GM04504 (cell line): ENCODE data around the gene TELO2.

Source experiments
- DNase-seq: peaks from one replicate; pipeline ENCODE4 v3.0.0-alpha.2; 2012; ENCODE audit warnings: low read depth

TELO2 gene

GRCh38 chr16:1519831-1520230 lies 26.7 kb downstream of the TELO2 start:
- no peak for DNase-seq

- DNase-seq, result no peak
These were observed 27.3 kb downstream of the TELO2 start for GRCh38 chr16:1520461-1520860.

GRCh38 chr16:1523581-1524245 lies 30.6 kb downstream of the TELO2 start:
- DNase-seq, result no peak

DNA sequence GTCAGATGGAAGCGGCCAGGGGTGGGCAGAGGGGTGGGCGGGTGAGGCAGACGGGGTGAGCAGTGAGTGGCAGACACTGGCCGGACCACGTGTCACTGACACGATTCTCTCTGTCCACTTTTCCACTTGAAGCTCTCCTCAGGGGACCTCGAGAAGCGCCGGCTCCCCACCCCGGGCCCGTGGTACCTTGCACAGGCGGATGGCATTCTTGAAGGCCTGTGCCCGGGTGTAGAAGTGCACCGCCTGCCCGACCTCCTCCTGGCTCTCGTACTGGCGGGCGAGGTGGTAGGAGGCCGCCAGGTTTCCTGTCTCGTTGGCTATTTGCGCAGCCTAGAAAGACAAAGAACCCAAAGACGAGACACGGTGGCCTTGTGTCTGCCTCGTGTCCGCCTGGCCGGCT lies 31.2 kb downstream of the TELO2 start:
- DNase-seq, result no peak

DNA sequence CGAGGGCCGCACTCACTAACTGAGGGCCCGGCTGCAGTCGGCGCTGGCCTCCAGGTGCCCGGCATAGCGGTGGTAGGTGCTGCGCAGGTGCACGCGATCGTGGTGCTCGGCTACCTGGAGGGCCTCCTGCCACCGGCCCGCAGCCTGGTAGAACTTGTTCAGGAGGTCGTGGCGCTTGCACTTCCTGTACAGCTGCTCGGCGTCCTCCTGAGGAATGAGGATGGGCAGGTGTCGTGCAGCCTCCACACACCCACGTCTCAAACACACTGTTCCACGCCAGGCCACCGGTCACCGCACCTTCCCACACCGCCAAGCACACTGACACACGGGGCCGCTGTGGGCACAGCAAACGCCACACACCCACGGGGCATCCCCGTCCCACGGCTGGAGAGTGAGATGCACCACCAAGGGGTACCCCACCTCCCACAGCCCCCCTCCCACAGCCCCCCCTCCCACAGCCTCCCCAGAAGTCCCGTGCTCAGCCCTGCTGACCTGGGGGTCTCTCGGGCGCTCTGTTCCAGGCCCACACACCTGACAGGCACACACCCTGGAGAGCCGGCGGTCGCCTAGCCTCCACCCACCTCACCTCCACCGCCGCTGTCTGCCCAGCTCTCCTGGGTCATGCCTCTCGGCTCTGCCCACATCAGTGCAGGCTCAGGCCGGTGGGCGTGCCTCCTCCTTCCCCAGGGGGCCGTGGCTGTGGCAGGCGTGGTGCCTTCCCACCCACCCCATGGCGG lies 32.9 kb downstream of the TELO2 start:
- DNase-seq, result no peak

- no peak for DNase-seq
These were observed 33.7 kb downstream of the TELO2 start for GRCh38 chr16:1526608-1527555.

GRCh38 chr16:1527836-1528811 lies 35.0 kb downstream of the TELO2 start:
- no peak for DNase-seq

DNA sequence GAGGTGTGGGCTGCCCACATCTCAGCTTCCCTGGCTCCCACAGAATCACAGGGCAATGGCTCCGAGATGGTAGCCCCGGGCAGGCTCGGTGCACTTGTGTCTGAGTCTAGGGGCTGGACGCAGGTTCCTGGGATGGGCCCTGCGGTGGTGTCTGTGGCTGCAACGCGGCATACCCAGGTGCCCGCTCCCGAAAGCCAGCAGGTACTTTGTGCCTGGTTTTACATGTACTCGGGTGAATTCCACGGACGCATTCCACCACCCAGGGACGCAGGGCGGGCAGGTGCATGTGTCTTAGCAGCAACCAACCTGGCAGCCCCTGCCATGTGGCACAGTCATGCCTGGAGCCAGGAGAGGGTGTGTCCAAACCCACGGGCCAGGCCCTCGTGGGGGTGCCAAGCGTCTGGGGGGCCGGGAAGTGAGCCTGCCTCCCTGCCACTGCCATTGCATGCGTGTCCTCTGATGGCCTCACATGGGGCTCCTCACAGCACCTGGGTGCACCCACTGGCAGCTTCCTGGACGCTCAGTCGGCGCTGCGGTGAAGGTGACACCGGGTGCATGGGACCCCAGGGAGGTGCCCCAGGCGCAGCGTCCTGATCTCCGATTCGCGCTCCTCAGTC lies 35.9 kb downstream of the TELO2 start:
- no peak for DNase-seq

DNA sequence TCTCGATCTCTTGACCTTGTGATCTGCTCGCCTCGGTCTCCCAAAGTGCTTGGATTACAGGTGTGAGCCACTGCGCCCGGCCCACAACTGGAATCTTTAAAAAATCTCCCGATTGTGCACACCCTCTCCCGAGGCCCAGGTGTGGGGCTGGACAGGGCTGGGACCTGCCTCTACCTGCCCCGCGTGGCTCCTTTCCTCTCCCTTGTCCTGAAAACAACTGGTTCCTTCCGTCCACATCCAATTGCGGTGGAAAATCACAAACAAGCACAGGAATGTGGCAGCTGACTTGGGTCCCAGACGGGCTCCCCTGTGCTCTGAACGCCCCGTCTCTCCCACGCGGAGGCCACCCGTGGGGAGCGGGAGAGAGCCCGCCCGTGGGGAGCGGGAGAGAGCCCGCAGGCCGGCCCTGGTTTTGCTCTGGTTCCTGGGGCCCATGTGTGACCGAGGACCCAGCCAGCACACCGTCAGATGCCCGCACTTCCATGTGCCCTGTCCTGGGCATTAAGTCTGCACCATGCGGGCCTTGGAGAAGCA lies 37.3 kb downstream of the TELO2 start:
- DNase-seq, result no peak

- DNase-seq, result peak; percentile 89
These were observed 37.9 kb downstream of the TELO2 start for GRCh38 chr16:1530883-1531637.

DNA sequence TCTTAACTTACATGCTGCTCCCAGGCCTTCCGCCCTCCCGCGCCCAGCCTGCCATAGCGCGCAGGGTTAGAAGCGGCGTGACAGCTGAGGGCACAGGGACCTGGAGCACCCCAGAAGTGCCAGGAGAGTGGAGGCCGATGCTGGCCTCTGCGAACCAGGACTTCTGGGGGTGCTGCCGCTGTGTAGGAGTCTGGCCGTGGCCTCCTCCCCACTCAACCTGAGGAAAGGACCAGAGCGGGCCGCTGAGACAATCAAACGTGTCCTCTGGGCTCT lies 38.4 kb downstream of the TELO2 start:
- no peak for DNase-seq

DNA sequence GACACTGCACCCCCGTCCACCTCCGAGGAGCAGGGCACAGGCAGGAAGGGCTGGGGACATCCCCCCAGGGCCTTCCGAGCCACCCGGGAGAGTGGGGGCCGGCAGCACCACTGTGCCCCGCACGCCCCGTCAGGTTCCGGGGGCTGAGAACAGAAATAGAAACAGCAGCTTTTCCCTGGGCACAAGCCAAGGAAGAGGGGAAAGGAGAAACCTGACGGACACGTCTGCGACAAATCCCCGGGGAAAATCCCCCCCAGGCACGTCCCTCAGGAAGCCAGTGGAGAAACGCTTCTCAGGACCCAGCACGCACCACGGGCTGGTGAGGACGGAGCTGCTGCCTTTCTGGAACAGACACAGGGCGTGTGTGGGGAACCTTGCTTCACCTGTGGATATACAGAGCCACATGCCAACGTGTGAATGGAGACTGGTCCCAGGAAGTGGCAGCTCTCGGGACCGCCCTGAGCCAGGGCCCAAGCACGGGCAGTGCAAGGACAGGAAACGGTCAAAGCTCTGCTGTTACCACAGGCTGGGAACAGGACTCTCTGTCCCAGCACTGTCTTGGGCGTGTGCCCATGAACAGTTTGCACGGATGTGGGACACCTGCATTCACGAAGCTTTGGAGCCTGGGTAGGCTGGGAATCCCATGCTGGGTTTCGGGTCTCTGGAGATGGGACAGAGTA lies 39.1 kb downstream of the TELO2 start:
- peak; percentile 41 for DNase-seq

- DNase-seq, result no peak
These were observed 39.6 kb downstream of the TELO2 start for GRCh38 chr16:1532771-1533170.

- peak; percentile 76 for DNase-seq
These were observed 40.3 kb downstream of the TELO2 start, which contains the start of gene TMEM204 for GRCh38 chr16:1533443-1533951. Gene TMEM204, plus strand, starts transcription at chr16:1533666. Its CDS starts 610 bp downstream, at chr16:1534276.

- DNase-seq, result peak; percentile 11
These were observed 41.2 kb downstream of the TELO2 start for GRCh38 chr16:1534021-1535020.

DNA sequence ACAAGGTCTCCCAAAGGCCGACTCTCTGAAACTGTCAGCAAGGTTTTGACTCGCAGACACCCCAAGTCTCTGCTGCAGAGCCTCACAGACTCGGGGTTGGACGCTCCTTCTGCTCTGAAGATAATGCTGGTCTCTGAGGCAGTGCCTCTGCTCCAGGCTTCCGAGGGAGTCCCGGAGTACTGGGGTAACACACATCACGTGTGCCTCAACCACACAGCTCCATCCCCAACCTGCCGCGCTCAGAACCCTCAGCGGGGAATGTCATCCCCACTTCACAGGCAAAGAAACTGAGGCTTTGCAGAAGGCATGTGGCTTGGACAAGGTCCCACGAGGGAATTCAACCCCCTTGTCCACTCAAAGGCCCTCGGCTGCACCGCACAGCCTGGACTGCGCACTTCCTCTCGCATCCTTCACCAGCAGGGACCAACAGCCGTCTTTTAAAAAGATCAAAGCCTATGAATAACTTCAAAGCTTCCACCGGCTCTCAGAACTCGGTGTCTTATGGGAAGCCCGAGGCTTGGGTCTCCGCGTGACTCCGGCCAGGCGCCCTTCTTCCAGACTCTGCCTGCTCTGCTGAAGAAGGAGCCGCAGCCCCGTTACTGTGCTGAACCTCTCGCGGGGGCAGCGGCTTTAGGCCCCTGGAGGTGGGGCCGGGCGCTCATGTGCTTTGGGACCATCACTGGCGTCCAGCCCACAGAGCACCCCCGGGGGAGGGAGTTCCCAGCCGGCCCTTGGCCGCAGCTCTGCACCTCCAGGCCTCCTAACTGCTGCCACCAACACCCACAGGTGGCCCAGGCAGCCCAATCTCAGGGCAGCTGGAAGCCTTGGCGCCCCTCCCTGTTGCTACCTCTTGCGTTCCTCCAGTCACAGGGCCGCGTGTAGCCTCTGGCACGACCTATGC lies 42.5 kb downstream of the TELO2 start:
- no peak for DNase-seq

- DNase-seq, result no peak
These were observed 43.4 kb downstream of the TELO2 start for GRCh38 chr16:1536601-1537000.
